Mucosa of descending colon (tissue), 3 donors: ENCODE data around the gene KRTAP1-3. TPM values are rescaled to one million over a fixed set of nuclear protein-coding genes. Genes with fewer than 3 reads are reported as not detected.
"Not testable (repeated sequence)": the region's sequence is repeated elsewhere in the genome, so short reads cannot be mapped to it uniquely, and the experiment has no call there.

Experiments used
- ATAC-seq: fragments of 200-7000 bp; cut with Tn5 transposase; one replicate; pipeline ENCODE4 v1.9.1; 2020; ENCODE audit warnings: mild to moderate bottlenecking, moderate library complexity
- DNase-seq, 3 donors: peaks; one replicate each; pipeline ENCODE4 v3.0.0-alpha.2; 2020
- H3K36me3 ChIP-seq: fragments of 200-600 bp; one replicate; pipeline ENCODE4 v1.8.0; 2021; ENCODE audit warnings: low read depth, mild to moderate bottlenecking
- H3K4me1 ChIP-seq: fragments of 200-600 bp; one replicate; pipeline ENCODE4 v1.8.0; 2021; ENCODE audit warnings: low read depth, mild to moderate bottlenecking
- H3K4me3 ChIP-seq: fragments of 200-600 bp; one replicate; pipeline ENCODE4 v1.8.0; 2021; ENCODE audit warnings: mild to moderate bottlenecking
- H3K9me3 ChIP-seq: fragments of 200-600 bp; one replicate; pipeline ENCODE4 v1.8.0; 2021; ENCODE audit warnings: mild to moderate bottlenecking
- intact Hi-C, 2 donors: fragments of 100-400 bp; cut with DNase I in 1 of 2; cut with micrococcal nuclease in 1 of 2; formaldehyde crosslinking; loops; one replicate each; pipeline versions ENCODE4 v1.11.0 to v1.11.1; 2022; cut with DNase I, micrococcal nuclease
- long read RNA-seq, 2 donors: library from polyadenylated mRNA; unstranded; transcript quantifications; one replicate each; pipeline ENCODE4 v2.0.0, GENCODE V29; 2019 to 2021
- total RNA-seq, 3 donors: library from RNA; stranded (reverse); fragmentation: NEBNext Ultra II Directional in 2 of 3; extraction: Animal tissue kit (Norgen Biotek cat#: 25700) in 2 of 3; gene quantifications; one replicate each; pipeline versions ENCODE4 v1.2.1 to v1.2.4, GENCODE V29; 2021 to 2023
- TF ChIP-seq, protein P1 (sequence below): fragments of 200-600 bp; IDR thresholded peaks from one replicate; pipeline ENCODE4 v1.8.0; 2022; ENCODE audit warnings: antibody characterized with exemption, mild to moderate bottlenecking
- donor health status: DM: no; HTN: no; CAD: no; lungs with moderate emphysema.
- donor health status: DM: no; HTN: no; CAD: no.
- donor health status: DM: no; HTN: yes; CAD: no.

The KRTAP1-3 gene, protein sequence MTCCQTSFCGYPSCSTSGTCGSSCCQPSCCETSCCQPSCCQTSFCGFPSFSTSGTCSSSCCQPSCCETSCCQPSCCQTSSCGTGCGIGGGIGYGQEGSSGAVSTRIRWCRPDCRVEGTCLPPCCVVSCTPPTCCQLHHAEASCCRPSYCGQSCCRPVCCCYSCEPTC
- not detected for total RNA-seq
- long read RNA-seq, donor 1: 0 reads
- long read RNA-seq, donor 2: 0 reads

DNA sequence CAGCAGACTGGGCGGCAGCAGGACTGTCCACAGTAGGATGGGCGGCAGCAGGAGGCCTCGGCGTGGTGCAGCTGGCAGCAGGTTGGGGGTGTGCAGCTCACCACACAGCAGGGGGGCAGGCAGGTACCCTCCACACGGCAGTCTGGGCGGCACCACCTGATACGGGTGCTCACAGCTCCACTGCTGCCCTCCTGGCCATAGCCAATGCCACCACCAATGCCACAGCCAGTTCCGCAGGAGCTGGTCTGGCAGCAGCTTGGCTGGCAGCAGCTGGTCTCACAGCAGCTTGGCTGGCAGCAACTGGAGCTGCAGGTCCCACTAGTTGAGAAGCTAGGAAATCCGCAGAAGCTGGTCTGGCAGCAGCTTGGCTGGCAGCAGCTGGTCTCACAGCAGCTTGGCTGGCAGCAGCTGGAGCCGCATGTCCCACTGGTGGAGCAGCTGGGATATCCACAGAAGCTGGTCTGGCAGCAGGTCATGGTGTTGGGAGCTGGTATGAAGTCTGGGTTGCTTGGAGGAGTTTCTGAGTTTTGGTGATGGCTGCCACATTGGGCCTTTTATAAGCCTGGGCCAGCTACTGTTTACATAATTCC lies at the start of gene KRTAP1-3:
Gene KRTAP1-3 (minus strand): TSS at position 529 of the 590 bp plus-strand sequence. CDS start 53 bp downstream, at position 476.
- intact Hi-C loops, H3K9me3 ChIP-seq, H3K4me3 ChIP-seq, H3K36me3 ChIP-seq, ATAC-seq, H3K4me1 ChIP-seq, DNase-seq: not testable (repeated sequence)

DNA sequence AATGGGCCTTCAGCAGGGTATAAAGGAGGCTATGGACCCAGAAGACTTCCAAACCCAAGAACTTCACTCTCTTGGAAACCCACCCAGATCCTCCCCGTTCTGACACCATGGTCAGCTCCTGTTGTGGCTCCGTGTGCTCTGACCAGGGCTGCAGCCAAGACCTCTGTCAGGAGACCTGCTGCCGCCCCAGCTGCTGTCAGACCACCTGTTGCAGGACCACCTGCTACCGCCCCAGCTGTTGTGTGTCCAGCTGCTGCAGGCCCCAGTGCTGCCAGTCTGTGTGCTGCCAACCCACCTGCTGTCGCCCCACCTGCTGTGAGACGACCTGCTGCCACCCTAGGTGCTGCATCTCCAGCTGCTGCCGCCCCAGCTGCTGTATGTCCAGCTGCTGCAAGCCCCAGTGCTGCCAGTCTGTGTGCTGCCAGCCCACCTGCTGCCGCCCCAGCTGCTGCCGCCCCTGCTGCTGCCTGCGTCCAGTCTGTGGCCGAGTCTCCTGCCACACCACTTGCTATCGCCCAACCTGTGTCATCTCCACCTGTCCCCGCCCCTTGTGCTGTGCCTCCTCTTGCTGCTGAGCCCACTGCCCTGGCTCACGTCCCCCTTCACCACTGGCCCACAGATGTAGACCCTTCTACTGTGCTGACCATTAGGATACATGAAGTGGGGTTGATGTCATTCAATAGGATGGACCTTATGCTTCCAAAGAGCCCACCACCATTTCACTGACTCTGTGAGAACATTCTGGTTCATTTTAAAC lies 49.6 kb upstream of the KRTAP1-3 start, which contains the start of gene KRTAP4-7:
Gene KRTAP4-7 (plus strand): TSS at position 51 of the 757 bp plus-strand sequence. CDS start 57 bp downstream, at position 108.
- ATAC-seq, intact Hi-C loops, H3K9me3 ChIP-seq, H3K4me1 ChIP-seq, H3K4me3 ChIP-seq, DNase-seq, H3K36me3 ChIP-seq: not testable (repeated sequence)

DNA sequence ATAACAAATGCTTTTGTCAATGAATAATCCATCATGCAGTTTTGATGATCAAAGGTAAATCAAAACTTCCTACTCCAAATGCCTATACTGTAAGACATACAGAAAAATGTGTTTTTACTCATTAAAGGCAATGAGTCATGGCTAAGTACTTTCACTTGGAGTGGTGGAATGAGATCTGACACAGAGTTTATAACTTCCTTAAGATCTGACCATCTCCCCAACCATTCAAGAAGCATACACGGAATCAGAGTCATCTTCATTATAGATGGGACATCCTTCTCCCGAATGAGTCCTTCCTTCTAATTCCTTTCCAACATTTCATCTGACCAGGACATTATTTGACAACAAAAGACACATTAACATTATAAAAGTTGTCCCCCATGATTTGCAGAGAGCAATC lies 48.8 kb upstream of the KRTAP1-3 start:
- H3K4me3 ChIP-seq, H3K4me1 ChIP-seq, ATAC-seq, DNase-seq, H3K36me3 ChIP-seq, H3K9me3 ChIP-seq, intact Hi-C loops: not testable (repeated sequence)

DNA sequence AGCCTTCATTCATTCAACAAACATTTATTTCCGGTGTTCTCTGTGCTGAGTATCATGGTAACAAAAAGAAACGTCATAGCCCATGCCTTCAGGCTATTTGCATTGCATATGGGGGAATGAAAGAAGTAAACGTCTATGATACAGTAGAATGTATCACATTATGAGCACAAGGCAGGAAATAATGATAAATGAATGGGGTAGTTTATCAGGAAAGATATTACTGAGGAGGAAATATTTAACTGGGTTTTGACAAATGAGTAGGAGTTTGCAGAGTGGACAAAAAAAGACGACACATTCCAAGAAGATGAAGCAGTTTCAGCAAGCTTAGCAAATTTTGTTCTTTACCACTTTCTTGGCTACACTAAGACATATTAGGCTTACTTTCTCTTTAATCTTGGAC lies 48.0 kb upstream of the KRTAP1-3 start:
- H3K4me1 ChIP-seq: no peaks in the 10 kb centered on the region
- no peaks in the 10 kb centered on the region for H3K9me3 ChIP-seq
- ATAC-seq (no peak), DNase-seq (no peak)
- no peak overlapping the region for H3K4me3 ChIP-seq
- intact Hi-C loops: no loop called here
- TF ChIP-seq, protein P1, sequence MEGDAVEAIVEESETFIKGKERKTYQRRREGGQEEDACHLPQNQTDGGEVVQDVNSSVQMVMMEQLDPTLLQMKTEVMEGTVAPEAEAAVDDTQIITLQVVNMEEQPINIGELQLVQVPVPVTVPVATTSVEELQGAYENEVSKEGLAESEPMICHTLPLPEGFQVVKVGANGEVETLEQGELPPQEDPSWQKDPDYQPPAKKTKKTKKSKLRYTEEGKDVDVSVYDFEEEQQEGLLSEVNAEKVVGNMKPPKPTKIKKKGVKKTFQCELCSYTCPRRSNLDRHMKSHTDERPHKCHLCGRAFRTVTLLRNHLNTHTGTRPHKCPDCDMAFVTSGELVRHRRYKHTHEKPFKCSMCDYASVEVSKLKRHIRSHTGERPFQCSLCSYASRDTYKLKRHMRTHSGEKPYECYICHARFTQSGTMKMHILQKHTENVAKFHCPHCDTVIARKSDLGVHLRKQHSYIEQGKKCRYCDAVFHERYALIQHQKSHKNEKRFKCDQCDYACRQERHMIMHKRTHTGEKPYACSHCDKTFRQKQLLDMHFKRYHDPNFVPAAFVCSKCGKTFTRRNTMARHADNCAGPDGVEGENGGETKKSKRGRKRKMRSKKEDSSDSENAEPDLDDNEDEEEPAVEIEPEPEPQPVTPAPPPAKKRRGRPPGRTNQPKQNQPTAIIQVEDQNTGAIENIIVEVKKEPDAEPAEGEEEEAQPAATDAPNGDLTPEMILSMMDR: no peak
- no peaks in the 10 kb centered on the region for H3K36me3 ChIP-seq

DNA sequence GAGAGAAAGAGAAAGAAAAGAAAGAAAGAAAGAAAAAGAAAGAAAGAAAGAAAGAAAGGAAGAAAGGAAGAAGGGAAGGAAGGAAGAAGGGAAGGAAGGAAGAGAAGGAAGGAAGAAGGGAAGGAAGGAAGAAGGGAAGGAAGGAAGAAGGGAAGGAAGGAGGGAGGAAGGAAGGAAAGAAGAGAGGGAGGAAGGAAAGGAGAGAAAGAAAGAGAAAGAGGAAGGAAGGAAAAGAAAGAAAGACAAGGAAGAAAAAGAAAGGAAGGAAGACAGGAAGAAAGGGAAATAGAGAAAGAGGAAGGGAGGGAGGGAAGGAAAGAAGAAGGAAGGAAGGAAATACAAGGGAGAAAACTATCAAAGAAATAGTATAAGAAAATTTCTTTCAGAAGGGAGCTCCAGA lies 42.1 kb upstream of the KRTAP1-3 start:
- TF ChIP-seq, protein P1: no peak
- no peaks in the 10 kb centered on the region for H3K36me3 ChIP-seq
- H3K4me3 ChIP-seq: no peak overlapping the region
- no peaks in the 10 kb centered on the region for H3K9me3 ChIP-seq
- intact Hi-C loops: no loop called here
- ATAC-seq (no peak), DNase-seq (no peak)
- H3K4me1 ChIP-seq: no peaks in the 10 kb centered on the region

DNA sequence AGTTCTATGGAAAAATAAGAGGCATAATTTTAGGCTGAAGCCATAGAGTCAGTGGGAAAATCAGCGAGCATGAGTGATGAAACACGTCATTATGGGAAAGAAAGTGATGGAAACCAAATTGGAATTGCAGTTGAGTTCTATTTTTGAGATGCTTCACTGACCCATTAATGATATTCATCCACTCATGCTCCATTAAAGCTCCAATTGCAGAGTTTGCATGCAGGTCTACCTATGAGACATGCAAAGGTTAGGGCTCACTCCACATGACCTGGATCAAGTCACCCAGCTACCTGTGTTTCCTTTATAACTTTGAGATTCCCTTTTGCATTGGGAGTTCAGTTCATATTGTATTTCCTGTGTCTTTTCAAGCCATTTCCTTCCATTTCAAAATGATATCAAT lies 39.0 kb upstream of the KRTAP1-3 start:
- ATAC-seq: no peak
- TF ChIP-seq, protein P1: no peak
- H3K4me1 ChIP-seq: no peaks in the 10 kb centered on the region
- intact Hi-C loops: no loop called here
- H3K4me3 ChIP-seq: no peak overlapping the region
- H3K9me3 ChIP-seq: no peaks in the 10 kb centered on the region
- DNase-seq: no peak
- H3K36me3 ChIP-seq: no peaks in the 10 kb centered on the region
